WTC11 (cell line): ENCODE measurements around the gene MAPK12. TPM values are rescaled to one million over a fixed set of nuclear protein-coding genes. Genes with fewer than 3 reads are reported as not detected.

Experiments
- ATAC-seq: fragments of 200-7000 bp; cut with Tn5 transposase; 2 replicates; pipeline ENCODE4 v1.10.0; 2021; ENCODE audit warnings: mild to moderate bottlenecking, moderate library complexity
- CTCF ChIA-PET: fragments of 300-600 bp; sonication (Branson Sonifier 250); formaldehyde crosslinking; loops from one replicate; lab custom pipeline; 2021; ENCODE audit warnings: antibody characterized with exemption; lab: Charles Lee
- POLR2A ChIA-PET: fragments of 350-600 bp; sonication (Branson Sonifier 250); formaldehyde crosslinking; loops from one replicate; lab custom pipeline; 2021; ENCODE audit warnings: antibody characterized with exemption; lab: Charles Lee
- DNase-seq: peaks from one replicate; pipeline ENCODE4 v3.0.0; 2021; ENCODE audit warnings: low spot score
- H3K27ac Mint-ChIP-seq: 2 replicates; pipeline ENCODE4 v1.8.0; 2021; ENCODE audit warnings: mixed read lengths
- H3K27me3 Mint-ChIP-seq: 2 replicates; pipeline ENCODE4 v1.8.0; 2021; ENCODE audit warnings: low read depth, mild to moderate bottlenecking, moderate library complexity, mixed read lengths
- H3K36me3 Mint-ChIP-seq: 2 replicates; pipeline ENCODE4 v1.8.0; 2021; ENCODE audit warnings: mixed read lengths
- H3K4me1 Mint-ChIP-seq: 2 replicates; pipeline ENCODE4 v1.8.0; 2022; ENCODE audit warnings: mixed read lengths
- H3K4me3 Mint-ChIP-seq: 2 replicates; pipeline ENCODE4 v1.8.0; 2021; ENCODE audit warnings: mild to moderate bottlenecking, moderate library complexity, mixed read lengths
- H3K9me3 Mint-ChIP-seq: 2 replicates; pipeline ENCODE4 v1.8.0; 2021; ENCODE audit warnings: mixed read lengths
- EMX1 ChIP-seq: fragments of 250-450 bp; sonication (Bioruptor Pico); IDR thresholded peaks from 2 replicates; pipeline ENCODE4 v1.8.0; 2021; ENCODE audit warnings: mild to moderate bottlenecking
- ETV6 ChIP-seq: sonication (generic); formaldehyde crosslinking; IDR thresholded peaks from 2 replicates; pipeline ENCODE4 v1.8.1; 2022; ENCODE audit warnings: mild to moderate bottlenecking, missing genetic modification reagents
- FOXJ3 ChIP-seq: sonication (generic); formaldehyde crosslinking; IDR thresholded peaks from 2 replicates; pipeline ENCODE4 v1.9.0; 2021; ENCODE audit warnings: missing genetic modification reagents, mild to moderate bottlenecking, borderline replicate concordance
- FOXP1 ChIP-seq: sonication (generic); formaldehyde crosslinking; IDR thresholded peaks from 2 replicates; pipeline ENCODE4 v1.8.0; 2022; ENCODE audit warnings: missing genetic modification reagents, mild to moderate bottlenecking, moderate library complexity, borderline replicate concordance
- HMGA2 ChIP-seq: fragments of 250-450 bp; sonication (Bioruptor Pico); IDR thresholded peaks from 2 replicates; pipeline ENCODE4 v1.4.0; 2021; ENCODE audit warnings: mild to moderate bottlenecking, moderate library complexity
- RELA ChIP-seq: sonication (generic); formaldehyde crosslinking; IDR thresholded peaks from 2 replicates; pipeline ENCODE4 v1.8.1; 2022; ENCODE audit warnings: missing genetic modification reagents, mild to moderate bottlenecking, borderline replicate concordance
- SMAD3 ChIP-seq: sonication (generic); formaldehyde crosslinking; IDR thresholded peaks from 2 replicates; pipeline ENCODE4 v1.8.0; 2022; ENCODE audit warnings: missing genetic modification reagents, mild to moderate bottlenecking, borderline replicate concordance
- ZNF138 ChIP-seq: sonication (generic); formaldehyde crosslinking; conservative IDR thresholded peaks from 2 replicates; pipeline ENCODE4 v1.8.1; 2022; ENCODE audit warnings: mild to moderate bottlenecking, moderate library complexity, missing genetic modification reagents
- ZNF232 ChIP-seq: sonication (generic); formaldehyde crosslinking; IDR thresholded peaks from 2 replicates; pipeline ENCODE4 v1.8.0; 2022; ENCODE audit warnings: mild to moderate bottlenecking, missing genetic modification reagents
- ZNF263 ChIP-seq: sonication (generic); formaldehyde crosslinking; IDR thresholded peaks from 2 replicates; pipeline ENCODE4 v1.8.1; 2022; ENCODE audit warnings: low read depth, mild to moderate bottlenecking, moderate library complexity, missing genetic modification reagents
- ZNF416 ChIP-seq: fragments of 250-450 bp; sonication (Bioruptor Pico); IDR thresholded peaks from 2 replicates; pipeline ENCODE4 v1.9.0; 2021; ENCODE audit warnings: mild to moderate bottlenecking, inconsistent platforms
- ZNF423 ChIP-seq: fragments of 250-450 bp; sonication (Bioruptor Pico); IDR thresholded peaks from 2 replicates; pipeline ENCODE4 v2.1.2; 2022; ENCODE audit warnings: mild to moderate bottlenecking, moderate library complexity
- ZNF671 ChIP-seq: fragments of 250-450 bp; sonication (Bioruptor Pico); IDR thresholded peaks from 2 replicates; pipeline ENCODE4 v1.8.0; 2021; ENCODE audit warnings: mild to moderate bottlenecking
- total RNA-seq: library from RNA; stranded (reverse); gene quantifications from 3 replicates; pipeline ENCODE4 v1.2.3, GENCODE V29; 2021
- TF ChIP-seq, protein P1 (sequence below): fragments of 250-450 bp; sonication (Bioruptor Pico); IDR thresholded peaks from 2 replicates; pipeline ENCODE4 v1.9.0; 2021; ENCODE audit warnings: mild to moderate bottlenecking, borderline replicate concordance
- TF ChIP-seq, protein P2 (sequence below): sonication (generic); formaldehyde crosslinking; IDR thresholded peaks from 2 replicates; pipeline ENCODE4 v1.8.1; 2023; ENCODE audit warnings: mild to moderate bottlenecking, missing genetic modification reagents, moderate library complexity
- TF ChIP-seq, protein P3 (sequence below): sonication (generic); formaldehyde crosslinking; IDR thresholded peaks from 2 replicates; pipeline ENCODE4 v1.8.1; 2022; ENCODE audit warnings: missing genetic modification reagents, borderline replicate concordance

Gene MAPK12
- total RNA-seq, 1 experiment from 2014 or later, result 31.0 TPM

DNA sequence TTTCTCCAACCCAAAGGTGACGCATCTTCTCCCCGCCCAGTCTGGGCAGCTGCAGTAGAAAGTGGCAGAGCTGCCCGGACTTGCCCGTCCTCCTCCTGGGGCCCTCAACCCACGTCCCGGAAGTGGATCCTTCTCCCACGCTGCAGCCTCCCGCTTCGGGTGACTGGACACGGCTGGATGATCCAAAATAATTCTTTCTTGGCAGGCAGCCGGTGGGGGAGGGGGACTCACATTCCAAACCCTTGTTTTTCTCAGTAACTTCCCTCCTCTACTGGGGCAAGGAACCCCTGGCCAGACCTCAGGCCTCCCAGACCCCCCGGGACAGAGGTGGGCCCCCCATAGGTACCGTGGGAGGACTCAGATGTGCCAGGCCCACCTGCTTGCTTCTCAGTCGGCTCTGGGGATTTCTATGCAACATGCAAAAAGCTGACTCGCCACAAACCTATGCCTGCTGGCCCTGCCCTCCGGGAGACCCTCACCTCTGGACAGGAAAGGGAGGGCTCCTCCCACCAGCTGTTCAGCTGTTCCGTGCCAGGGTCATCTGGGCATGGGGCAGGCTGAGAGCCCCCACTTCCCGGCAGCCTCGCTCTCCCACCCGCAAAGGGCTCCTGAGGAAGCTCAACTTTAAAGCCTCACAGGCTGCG is 44.6 kb upstream of the MAPK12 start:
- DNase-seq (no peak), ATAC-seq (no peak)
- TF ChIP-seq ZNF232 (CRISPR knock-in tag) (no peak), ZNF138 (CRISPR knock-in tag) (no peak), ZNF416 (CRISPR knock-in tag) (no peak), FOXJ3 (CRISPR knock-in tag) (no peak), ZNF671 (CRISPR knock-in tag) (no peak), EMX1 (CRISPR knock-in tag) (no peak), SMAD3 (CRISPR knock-in tag) (no peak), ZNF423 (peak; percentile 64)
- CTCF ChIA-PET, result interaction anchor here (1.1 to 2.4 kb wide), 6 partner anchors 10 to 69 kb away, joined by 4 to 10 read pairs (median 6); no protein-coding TSS in a partner anchor
- peak overlapping the region; percentile 69 for H3K4me3 Mint-ChIP-seq
- POLR2A ChIA-PET, result interaction anchor here (2.2 kb wide), 1 partner anchor 13 kb away, joined by 10 read pairs; no protein-coding TSS in a partner anchor
- no peaks in the 10 kb centered on the region for H3K36me3 Mint-ChIP-seq
- peaks cover 30% of the 10 kb centered on the region for H3K4me1 Mint-ChIP-seq
- H3K27me3 Mint-ChIP-seq, result peaks cover 6% of the 10 kb centered on the region; the same call in 1 of the 2 replicates
- H3K27ac Mint-ChIP-seq, result peak overlapping the region; percentile 60
- H3K9me3 Mint-ChIP-seq, result no peaks in the 10 kb centered on the region

DNA sequence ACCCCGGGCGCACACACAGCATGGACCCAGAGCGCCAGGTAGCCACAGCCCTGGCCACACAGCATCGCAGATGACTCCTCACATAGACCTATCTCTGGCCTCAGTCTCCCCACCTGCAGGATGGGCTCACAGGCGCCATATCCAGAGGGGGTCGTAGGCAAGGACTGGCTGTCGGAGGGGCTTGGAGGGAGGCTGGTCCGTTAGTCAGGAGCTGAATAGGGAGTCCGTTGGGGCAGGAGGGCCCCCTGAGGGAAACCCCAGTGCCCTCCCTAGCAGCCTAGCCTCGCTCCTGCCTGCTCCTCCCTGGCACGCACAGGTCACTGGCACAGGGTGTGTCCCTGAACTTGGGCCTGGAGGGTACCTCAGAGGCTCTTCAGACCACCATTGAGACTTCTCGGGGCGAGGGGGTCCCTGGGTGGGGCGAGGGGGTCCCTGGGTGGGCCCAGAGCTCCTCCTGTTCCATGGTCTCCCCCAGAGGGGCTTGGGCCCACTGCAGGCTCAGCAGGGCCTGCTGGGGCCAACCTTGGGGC is 44.0 kb upstream of the MAPK12 start:
- TF ChIP-seq, protein P1, sequence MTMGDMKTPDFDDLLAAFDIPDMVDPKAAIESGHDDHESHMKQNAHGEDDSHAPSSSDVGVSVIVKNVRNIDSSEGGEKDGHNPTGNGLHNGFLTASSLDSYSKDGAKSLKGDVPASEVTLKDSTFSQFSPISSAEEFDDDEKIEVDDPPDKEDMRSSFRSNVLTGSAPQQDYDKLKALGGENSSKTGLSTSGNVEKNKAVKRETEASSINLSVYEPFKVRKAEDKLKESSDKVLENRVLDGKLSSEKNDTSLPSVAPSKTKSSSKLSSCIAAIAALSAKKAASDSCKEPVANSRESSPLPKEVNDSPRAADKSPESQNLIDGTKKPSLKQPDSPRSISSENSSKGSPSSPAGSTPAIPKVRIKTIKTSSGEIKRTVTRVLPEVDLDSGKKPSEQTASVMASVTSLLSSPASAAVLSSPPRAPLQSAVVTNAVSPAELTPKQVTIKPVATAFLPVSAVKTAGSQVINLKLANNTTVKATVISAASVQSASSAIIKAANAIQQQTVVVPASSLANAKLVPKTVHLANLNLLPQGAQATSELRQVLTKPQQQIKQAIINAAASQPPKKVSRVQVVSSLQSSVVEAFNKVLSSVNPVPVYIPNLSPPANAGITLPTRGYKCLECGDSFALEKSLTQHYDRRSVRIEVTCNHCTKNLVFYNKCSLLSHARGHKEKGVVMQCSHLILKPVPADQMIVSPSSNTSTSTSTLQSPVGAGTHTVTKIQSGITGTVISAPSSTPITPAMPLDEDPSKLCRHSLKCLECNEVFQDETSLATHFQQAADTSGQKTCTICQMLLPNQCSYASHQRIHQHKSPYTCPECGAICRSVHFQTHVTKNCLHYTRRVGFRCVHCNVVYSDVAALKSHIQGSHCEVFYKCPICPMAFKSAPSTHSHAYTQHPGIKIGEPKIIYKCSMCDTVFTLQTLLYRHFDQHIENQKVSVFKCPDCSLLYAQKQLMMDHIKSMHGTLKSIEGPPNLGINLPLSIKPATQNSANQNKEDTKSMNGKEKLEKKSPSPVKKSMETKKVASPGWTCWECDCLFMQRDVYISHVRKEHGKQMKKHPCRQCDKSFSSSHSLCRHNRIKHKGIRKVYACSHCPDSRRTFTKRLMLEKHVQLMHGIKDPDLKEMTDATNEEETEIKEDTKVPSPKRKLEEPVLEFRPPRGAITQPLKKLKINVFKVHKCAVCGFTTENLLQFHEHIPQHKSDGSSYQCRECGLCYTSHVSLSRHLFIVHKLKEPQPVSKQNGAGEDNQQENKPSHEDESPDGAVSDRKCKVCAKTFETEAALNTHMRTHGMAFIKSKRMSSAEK (CRISPR knock-in tag), result no peak
- TF ChIP-seq ETV6 (CRISPR knock-in tag) (no peak), FOXP1 (no peak), RELA (CRISPR knock-in tag) (no peak), EMX1 (CRISPR knock-in tag) (no peak), FOXJ3 (CRISPR knock-in tag) (no peak), HMGA2 (no peak), ZNF263 (CRISPR knock-in tag) (no peak)
- TF ChIP-seq, protein P2, sequence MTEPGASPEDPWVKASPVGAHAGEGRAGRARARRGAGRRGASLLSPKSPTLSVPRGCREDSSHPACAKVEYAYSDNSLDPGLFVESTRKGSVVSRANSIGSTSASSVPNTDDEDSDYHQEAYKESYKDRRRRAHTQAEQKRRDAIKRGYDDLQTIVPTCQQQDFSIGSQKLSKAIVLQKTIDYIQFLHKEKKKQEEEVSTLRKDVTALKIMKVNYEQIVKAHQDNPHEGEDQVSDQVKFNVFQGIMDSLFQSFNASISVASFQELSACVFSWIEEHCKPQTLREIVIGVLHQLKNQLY, result no peak
- TF ChIP-seq, protein P3, sequence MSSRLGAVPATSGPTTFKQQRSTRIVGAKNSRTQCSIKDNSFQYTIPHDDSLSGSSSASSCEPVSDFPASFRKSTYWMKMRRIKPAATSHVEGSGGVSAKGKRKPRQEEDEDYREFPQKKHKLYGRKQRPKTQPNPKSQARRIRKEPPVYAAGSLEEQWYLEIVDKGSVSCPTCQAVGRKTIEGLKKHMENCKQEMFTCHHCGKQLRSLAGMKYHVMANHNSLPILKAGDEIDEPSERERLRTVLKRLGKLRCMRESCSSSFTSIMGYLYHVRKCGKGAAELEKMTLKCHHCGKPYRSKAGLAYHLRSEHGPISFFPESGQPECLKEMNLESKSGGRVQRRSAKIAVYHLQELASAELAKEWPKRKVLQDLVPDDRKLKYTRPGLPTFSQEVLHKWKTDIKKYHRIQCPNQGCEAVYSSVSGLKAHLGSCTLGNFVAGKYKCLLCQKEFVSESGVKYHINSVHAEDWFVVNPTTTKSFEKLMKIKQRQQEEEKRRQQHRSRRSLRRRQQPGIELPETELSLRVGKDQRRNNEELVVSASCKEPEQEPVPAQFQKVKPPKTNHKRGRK (CRISPR knock-in tag), result no peak
- TF ChIP-seq, all 79 proteins: peak for 0
- Mint-ChIP-seq H3K4me3 (peak overlapping the region; percentile 69; the same call in 1 of the 2 replicates), H3K27me3 (peaks cover 6% of the 10 kb centered on the region; the same call in 1 of the 2 replicates), H3K27ac (no peak overlapping the region), H3K9me3 (no peaks in the 10 kb centered on the region), H3K4me1 (peaks cover 33% of the 10 kb centered on the region), H3K36me3 (no peaks in the 10 kb centered on the region)
- ATAC-seq (no peak), DNase-seq (no peak)
- CTCF ChIA-PET, result interaction anchor here (0.5 to 2.4 kb wide), 6 partner anchors 11 to 189 kb away, joined by 3 to 10 read pairs (median 6); partner anchors contain the start of gene HDAC10
- POLR2A ChIA-PET, result interaction anchor here (1.9 kb wide), 1 partner anchor 11 kb away, joined by 6 read pairs; no protein-coding TSS in a partner anchor
